Vagina (tissue), 2 donors: ENCODE results near the gene DDX51.

Experiments
- CTCF ChIP-seq, 3 experiments: fragments of 450-650 bp in 2 of 3; fragments of 200-600 bp in 1 of 3; sonication (generic) in 1 of 3; IDR thresholded peaks; one replicate each; pipeline ENCODE4 v1.5.1; 2017 to 2019; ENCODE audit warnings: antibody characterized with exemption in 3 of 3, mild to moderate bottlenecking in 2 of 3, moderate library complexity in 2 of 3
- POLR2A ChIP-seq, 2 donors: fragments of 450-650 bp; IDR thresholded peaks; one replicate each; pipeline ENCODE4 v1.6.1; 2017; ENCODE audit warnings: antibody characterized with exemption in 2 of 2, mild to moderate bottlenecking in 2 of 2, moderate library complexity in 2 of 2
- POLR2AphosphoS5 ChIP-seq, 2 donors: sonication (generic); formaldehyde crosslinking; IDR thresholded peaks; one replicate each; pipeline ENCODE4 v1.9.0; 2017; ENCODE audit warnings: antibody characterized with exemption in 2 of 2, mild to moderate bottlenecking in 2 of 2, low read depth in 1 of 2; ENCODE audit not compliant: insufficient read depth in 1 of 2

GRCh38 chr12:132131952-132132351 is 12.2 kb downstream of the DDX51 start:
- TF ChIP-seq CTCF (IDR thresholded peaks at IDR 0.05) (no peak), POLR2AphosphoS5 (IDR thresholded peaks at IDR 0.05; ENCODE audit: insufficient read depth in 1 of 2, low read depth in 1 of 2) (no peak), POLR2A (IDR thresholded peaks at IDR 0.05) (no peak)
